GM12878 (cell line): ENCODE results near the gene LMO3. TPM values are rescaled to one million over a fixed set of nuclear protein-coding genes. Genes with fewer than 3 reads are reported as not detected.

Source experiments
- ATAC-seq: fragments of 200-7000 bp; cut with Tn5 transposase; 3 replicates; pipeline ENCODE4 v1.9.1; 2020; ENCODE audit warnings: mild to moderate bottlenecking, moderate library complexity
- BruUV-seq: library from RNA; stranded (reverse); fragments of 400-500 nt; replicated peaks from 2 replicates; lab custom pipeline; 2021; lab: Mats Ljungman, UMichigan
- CTCF ChIA-PET: fragments of 300-600 bp; sonication (Branson Sonifier 250); formaldehyde crosslinking; extraction: SDS; loops from one replicate; lab custom pipeline; 2021; ENCODE audit warnings: inconsistent platforms; lab: Yijun Ruan, JAX
- POLR2A ChIA-PET: fragments of 350-600 bp; formaldehyde crosslinking; extraction: SDS; loops from one replicate; lab custom pipeline; 2021; ENCODE audit warnings: inconsistent platforms; lab: Charles Lee
- RAD21 ChIA-PET: fragments of 300-600 bp; sonication (Branson Sonifier 250); formaldehyde crosslinking; loops from one replicate; lab custom pipeline; 2023; ENCODE audit warnings: antibody characterized with exemption; ENCODE audit not compliant: unreplicated experiment; lab: Charles Lee
- SMC1A ChIA-PET: fragments of 300-600 bp; sonication (Branson Sonifier 250); formaldehyde crosslinking; loops from one replicate; lab custom pipeline; 2023; ENCODE audit not compliant: unreplicated experiment, uncharacterized antibody; lab: Charles Lee
- DNase-seq: peaks from one replicate; pipeline ENCODE4 v3.0.0-alpha.2; 2011; ENCODE audit warnings: low read depth, low spot score
- FAIRE-seq: peaks from 3 replicates; lab custom pipeline; 2011; peaks lifted over from hg19 to GRCh38; lab: Jason Lieb, UNC
- H2AFZ ChIP-seq: 2 replicates; pipeline ENCODE4 v1.6.0; 2011; ENCODE audit warnings: low read depth, low read length, control low read depth; ENCODE audit not compliant: control insufficient read depth
- H3K27ac ChIP-seq: 2 replicates; pipeline ENCODE4 v1.5.1; 2011; ENCODE audit warnings: control low read depth; ENCODE audit not compliant: control insufficient read depth, insufficient read depth
- H3K27me3 ChIP-seq, 2 experiments: replicated peaks in 1 of 2; 2 replicates each; pipeline versions ENCODE4 v1.6.0 to v1.6.1; 2011; ENCODE audit warnings: low read length in 1 of 2; ENCODE audit not compliant: control insufficient read depth in 2 of 2, insufficient read depth in 2 of 2
- H3K36me3 ChIP-seq, 2 experiments: 2 replicates each; pipeline ENCODE4 v1.5.1; 2011; ENCODE audit warnings: low read length in 1 of 2; ENCODE audit not compliant: control insufficient read depth in 2 of 2, insufficient read depth in 2 of 2
- H3K4me1 ChIP-seq: 2 replicates; pipeline ENCODE4 v1.6.1; 2011; ENCODE audit warnings: mild to moderate bottlenecking, low read length, moderate library complexity, mixed read lengths; ENCODE audit not compliant: control insufficient read depth, insufficient read depth
- H3K4me2 ChIP-seq: 2 replicates; pipeline ENCODE4 v1.6.0; 2011; ENCODE audit warnings: control low read depth; ENCODE audit not compliant: control insufficient read depth, insufficient read depth
- H3K4me3 ChIP-seq: fragments of 200-600 bp; sonication (generic); 2 replicates; pipeline ENCODE4 v1.5.1; 2016
- H3K79me2 ChIP-seq: 2 replicates; pipeline ENCODE4 v1.6.0; 2011; ENCODE audit warnings: low read length; ENCODE audit not compliant: control insufficient read depth, insufficient read depth
- H3K9ac ChIP-seq: 2 replicates; pipeline ENCODE4 v1.8.0; 2011; ENCODE audit warnings: low read length, control low read depth, mixed read lengths; ENCODE audit not compliant: control insufficient read depth, insufficient read depth
- H3K9me3 ChIP-seq: replicated peaks from 3 replicates; pipeline ENCODE4 v1.5.1; 2011; ENCODE audit warnings: mild to moderate bottlenecking, low read length; ENCODE audit not compliant: control insufficient read depth, insufficient read depth
- H4K20me1 ChIP-seq: 2 replicates; pipeline ENCODE4 v1.6.0; 2011; ENCODE audit not compliant: control insufficient read depth, insufficient read depth
- ATF3 ChIP-seq: IDR thresholded peaks from 2 replicates; pipeline ENCODE4 v1.6.1; 2011; ENCODE audit warnings: low read depth, mild to moderate bottlenecking, low read length, moderate library complexity, borderline replicate concordance; ENCODE audit errors: extremely low read depth
- CBX3 ChIP-seq: fragments of 200-600 bp; sonication (generic); IDR thresholded peaks from 2 replicates; pipeline ENCODE4 v1.6.1; 2016; ENCODE audit warnings: low read depth, borderline replicate concordance
- CHD4 ChIP-seq: fragments of 200-600 bp; sonication (generic); IDR thresholded peaks from 2 replicates; pipeline ENCODE4 v1.6.1; 2016; ENCODE audit warnings: mild to moderate bottlenecking
- NBN ChIP-seq: fragments of 450-650 bp; IDR thresholded peaks from 2 replicates; pipeline ENCODE4 v1.6.1; 2016
- NKRF ChIP-seq: fragments of 450-650 bp; conservative IDR thresholded peaks from 2 replicates; pipeline ENCODE4 v1.6.1; 2017; ENCODE audit warnings: mild to moderate bottlenecking, moderate library complexity
- NRF1 ChIP-seq: conservative IDR thresholded peaks from 2 replicates; pipeline ENCODE4 v1.6.1; 2011; ENCODE audit warnings: mild to moderate bottlenecking, low read depth, low read length, improper control_type of control experiment
- SMARCA5 ChIP-seq: fragments of 450-650 bp; IDR thresholded peaks from 2 replicates; pipeline ENCODE4 v1.6.1; 2017; ENCODE audit warnings: mild to moderate bottlenecking
- ZNF207 ChIP-seq: fragments of 450-650 bp; IDR thresholded peaks from 2 replicates; pipeline ENCODE4 v1.6.1; 2014; ENCODE audit warnings: antibody characterized with exemption, mild to moderate bottlenecking, borderline replicate concordance
- in situ Hi-C: fragments of 300-500 bp; cut with MboI; formaldehyde crosslinking; loops from 9 replicates; pipeline ENCODE4 v1.14.3; 2018; ENCODE audit warnings: mixed read lengths
- intact Hi-C: fragments of 100-400 bp; cut with micrococcal nuclease; formaldehyde crosslinking; loops from one replicate; pipeline ENCODE4 v1.14.2; 2022; ENCODE audit not compliant: unreplicated experiment
- polyA plus RNA-seq, 11 experiments: library from polyadenylated mRNA; depleted of rRNA in 4 of 11; unstranded in 6 of 11; stranded (reverse) in 5 of 11; fragments of >200 nt; fragmentation: Nextera tagmentation in 4 of 11; fragmentation: Illumina TruSeq in 1 of 11; extraction: Ambion mirVana in 4 of 11; extraction: Trizol in 1 of 11; gene quantifications; 1 replicate in 1 of 11; 2 replicates in 10 of 11; pipeline versions ENCODE4 v1.2.1 to v1.2.3, GENCODE V29; 2011 to 2016; ENCODE audit warnings: inconsistent platforms in 2 of 11, missing spikeins in 2 of 11, low read depth in 1 of 11
- total RNA-seq, 4 experiments: library from RNA; depleted of rRNA in 3 of 4; stranded (reverse); fragments of >200 nt in 3 of 4; fragmentation: Illumina TruSeq in 1 of 4; extraction: Trizol in 1 of 4; gene quantifications; 2 replicates each; pipeline versions ENCODE4 v1.2.1 to v1.2.3, GENCODE V29; 2013 to 2021
- TF ChIP-seq, protein P1 (sequence below): fragments of 450-650 bp; IDR thresholded peaks from 2 replicates; pipeline ENCODE4 v1.6.1; 2017; ENCODE audit warnings: borderline replicate concordance
- TF ChIP-seq, protein P2 (sequence below), 3 experiments: IDR thresholded peaks in 2 of 3; conservative IDR thresholded peaks in 1 of 3; 2 replicates each; pipeline ENCODE4 v1.5.1; 2011; ENCODE audit warnings: low read depth in 3 of 3, low read length in 3 of 3, mild to moderate bottlenecking in 3 of 3, control low read depth in 2 of 3, moderate library complexity in 2 of 3, inconsistent platforms in 1 of 3, mixed read lengths in 1 of 3; ENCODE audit not compliant: control insufficient read depth in 2 of 3, insufficient read depth in 1 of 3; ENCODE audit errors: extremely low read depth in 1 of 3
- TF ChIP-seq, protein P3 (sequence below): IDR thresholded peaks from 2 replicates; pipeline ENCODE4 v1.6.1; 2011; ENCODE audit warnings: mild to moderate bottlenecking, low read depth, low read length, moderate library complexity; ENCODE audit not compliant: insufficient replicate concordance
- TF ChIP-seq, protein P4 (sequence below): fragments of 450-650 bp; IDR thresholded peaks from 2 replicates; pipeline ENCODE4 v1.6.1; 2017; ENCODE audit warnings: mild to moderate bottlenecking, low read depth, inconsistent platforms; ENCODE audit not compliant: poor library complexity, severe bottlenecking
- TF ChIP-seq, protein P5 (sequence below): fragments of 450-650 bp; IDR thresholded peaks from 2 replicates; pipeline ENCODE4 v1.6.1; 2017; ENCODE audit warnings: low read depth, mild to moderate bottlenecking, moderate library complexity

LMO3 gene
- total and polyA plus RNA-seq, 10 of the 15 experiments (the other 5 are each of a cell fraction or from before 2014, with no cell fraction given) = 1.6 to 13.5 (median 1.9) TPM

DNA sequence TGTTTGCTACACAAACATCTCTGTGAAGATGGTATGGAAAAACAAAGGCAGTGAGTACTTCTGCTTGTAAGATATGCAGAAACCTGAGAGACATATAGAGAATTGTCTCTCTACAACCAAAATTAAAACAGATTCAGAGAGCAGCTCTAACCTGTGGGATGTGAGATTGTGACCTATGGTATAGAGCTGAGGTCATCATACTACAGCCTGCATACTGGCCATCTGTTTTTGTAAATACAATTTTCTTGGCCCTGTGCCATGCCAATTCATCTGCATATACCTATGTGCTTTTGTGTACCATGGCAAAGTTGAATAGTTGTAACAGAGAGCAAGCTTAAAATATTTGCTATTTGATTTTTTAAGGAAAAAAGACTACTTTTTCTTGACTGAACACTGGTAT is 99.6 kb downstream of the LMO3 start:
- Histone ChIP-seq H3K4me1 (no peaks in the 10 kb centered on the region), H3K36me3 (no peaks in the 10 kb centered on the region), H3K79me2 (no peaks in the 10 kb centered on the region), H3K9ac (no peak overlapping the region), H2AFZ (no peak overlapping the region), H3K27ac (no peak overlapping the region), H3K4me2 (no peak overlapping the region), H3K27me3 (no peaks in the 10 kb centered on the region), H3K9me3 (no peaks in the 10 kb centered on the region), H4K20me1 (no peaks in the 10 kb centered on the region), H3K4me3 (no peak overlapping the region)
- FAIRE-seq (no peak), ATAC-seq (no peak), DNase-seq (no peak)
- ChIA-PET SMC1A (interaction anchor here (0.7 to 2.6 kb wide), 5 partner anchors 9 to 108 kb away, joined by 3 to 10 read pairs (median 3); no protein-coding TSS in a partner anchor), RAD21 (interaction anchor here (1.4 to 1.6 kb wide), 2 partner anchors 12 to 15 kb away, joined by 3 to 4 read pairs; no protein-coding TSS in a partner anchor), CTCF (interaction anchor here (0.7 to 1.7 kb wide), 4 partner anchors 9 to 227 kb away, joined by 3 to 4 read pairs (median 3); no protein-coding TSS in a partner anchor), POLR2A (no interaction called here)
- intact Hi-C loops = no loop called here
- in situ Hi-C loops = no loop called here
- BruUV-seq = no TSS peak
- TF ChIP-seq, protein P1, sequence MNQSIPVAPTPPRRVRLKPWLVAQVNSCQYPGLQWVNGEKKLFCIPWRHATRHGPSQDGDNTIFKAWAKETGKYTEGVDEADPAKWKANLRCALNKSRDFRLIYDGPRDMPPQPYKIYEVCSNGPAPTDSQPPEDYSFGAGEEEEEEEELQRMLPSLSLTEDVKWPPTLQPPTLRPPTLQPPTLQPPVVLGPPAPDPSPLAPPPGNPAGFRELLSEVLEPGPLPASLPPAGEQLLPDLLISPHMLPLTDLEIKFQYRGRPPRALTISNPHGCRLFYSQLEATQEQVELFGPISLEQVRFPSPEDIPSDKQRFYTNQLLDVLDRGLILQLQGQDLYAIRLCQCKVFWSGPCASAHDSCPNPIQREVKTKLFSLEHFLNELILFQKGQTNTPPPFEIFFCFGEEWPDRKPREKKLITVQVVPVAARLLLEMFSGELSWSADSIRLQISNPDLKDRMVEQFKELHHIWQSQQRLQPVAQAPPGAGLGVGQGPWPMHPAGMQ = no peak
- TF ChIP-seq ZNF207 (no peak), NRF1 (no peak), CBX3 (no peak), SMARCA5 (no peak), ATF3 (no peak), CHD4 (no peak), NBN (no peak), NKRF (no peak)
- TF ChIP-seq, protein P2, sequence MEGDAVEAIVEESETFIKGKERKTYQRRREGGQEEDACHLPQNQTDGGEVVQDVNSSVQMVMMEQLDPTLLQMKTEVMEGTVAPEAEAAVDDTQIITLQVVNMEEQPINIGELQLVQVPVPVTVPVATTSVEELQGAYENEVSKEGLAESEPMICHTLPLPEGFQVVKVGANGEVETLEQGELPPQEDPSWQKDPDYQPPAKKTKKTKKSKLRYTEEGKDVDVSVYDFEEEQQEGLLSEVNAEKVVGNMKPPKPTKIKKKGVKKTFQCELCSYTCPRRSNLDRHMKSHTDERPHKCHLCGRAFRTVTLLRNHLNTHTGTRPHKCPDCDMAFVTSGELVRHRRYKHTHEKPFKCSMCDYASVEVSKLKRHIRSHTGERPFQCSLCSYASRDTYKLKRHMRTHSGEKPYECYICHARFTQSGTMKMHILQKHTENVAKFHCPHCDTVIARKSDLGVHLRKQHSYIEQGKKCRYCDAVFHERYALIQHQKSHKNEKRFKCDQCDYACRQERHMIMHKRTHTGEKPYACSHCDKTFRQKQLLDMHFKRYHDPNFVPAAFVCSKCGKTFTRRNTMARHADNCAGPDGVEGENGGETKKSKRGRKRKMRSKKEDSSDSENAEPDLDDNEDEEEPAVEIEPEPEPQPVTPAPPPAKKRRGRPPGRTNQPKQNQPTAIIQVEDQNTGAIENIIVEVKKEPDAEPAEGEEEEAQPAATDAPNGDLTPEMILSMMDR (IDR thresholded peaks at IDR 0.05 in 2 of 3, conservative IDR thresholded peaks at IDR 0.05 in 1 of 3; ENCODE audit: control insufficient read depth in 2 of 3, extremely low read depth in 1 of 3, insufficient read depth in 1 of 3, low read depth in 3 of 3, low read length in 3 of 3) = no peak
- TF ChIP-seq, protein P3, sequence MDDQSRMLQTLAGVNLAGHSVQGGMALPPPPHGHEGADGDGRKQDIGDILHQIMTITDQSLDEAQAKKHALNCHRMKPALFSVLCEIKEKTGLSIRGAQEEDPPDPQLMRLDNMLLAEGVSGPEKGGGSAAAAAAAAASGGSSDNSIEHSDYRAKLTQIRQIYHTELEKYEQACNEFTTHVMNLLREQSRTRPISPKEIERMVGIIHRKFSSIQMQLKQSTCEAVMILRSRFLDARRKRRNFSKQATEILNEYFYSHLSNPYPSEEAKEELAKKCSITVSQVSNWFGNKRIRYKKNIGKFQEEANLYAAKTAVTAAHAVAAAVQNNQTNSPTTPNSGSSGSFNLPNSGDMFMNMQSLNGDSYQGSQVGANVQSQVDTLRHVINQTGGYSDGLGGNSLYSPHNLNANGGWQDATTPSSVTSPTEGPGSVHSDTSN = no peak
- TF ChIP-seq, protein P4, sequence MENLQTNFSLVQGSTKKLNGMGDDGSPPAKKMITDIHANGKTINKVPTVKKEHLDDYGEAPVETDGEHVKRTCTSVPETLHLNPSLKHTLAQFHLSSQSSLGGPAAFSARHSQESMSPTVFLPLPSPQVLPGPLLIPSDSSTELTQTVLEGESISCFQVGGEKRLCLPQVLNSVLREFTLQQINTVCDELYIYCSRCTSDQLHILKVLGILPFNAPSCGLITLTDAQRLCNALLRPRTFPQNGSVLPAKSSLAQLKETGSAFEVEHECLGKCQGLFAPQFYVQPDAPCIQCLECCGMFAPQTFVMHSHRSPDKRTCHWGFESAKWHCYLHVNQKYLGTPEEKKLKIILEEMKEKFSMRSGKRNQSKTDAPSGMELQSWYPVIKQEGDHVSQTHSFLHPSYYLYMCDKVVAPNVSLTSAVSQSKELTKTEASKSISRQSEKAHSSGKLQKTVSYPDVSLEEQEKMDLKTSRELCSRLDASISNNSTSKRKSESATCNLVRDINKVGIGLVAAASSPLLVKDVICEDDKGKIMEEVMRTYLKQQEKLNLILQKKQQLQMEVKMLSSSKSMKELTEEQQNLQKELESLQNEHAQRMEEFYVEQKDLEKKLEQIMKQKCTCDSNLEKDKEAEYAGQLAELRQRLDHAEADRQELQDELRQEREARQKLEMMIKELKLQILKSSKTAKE = no peak
- TF ChIP-seq, protein P5, sequence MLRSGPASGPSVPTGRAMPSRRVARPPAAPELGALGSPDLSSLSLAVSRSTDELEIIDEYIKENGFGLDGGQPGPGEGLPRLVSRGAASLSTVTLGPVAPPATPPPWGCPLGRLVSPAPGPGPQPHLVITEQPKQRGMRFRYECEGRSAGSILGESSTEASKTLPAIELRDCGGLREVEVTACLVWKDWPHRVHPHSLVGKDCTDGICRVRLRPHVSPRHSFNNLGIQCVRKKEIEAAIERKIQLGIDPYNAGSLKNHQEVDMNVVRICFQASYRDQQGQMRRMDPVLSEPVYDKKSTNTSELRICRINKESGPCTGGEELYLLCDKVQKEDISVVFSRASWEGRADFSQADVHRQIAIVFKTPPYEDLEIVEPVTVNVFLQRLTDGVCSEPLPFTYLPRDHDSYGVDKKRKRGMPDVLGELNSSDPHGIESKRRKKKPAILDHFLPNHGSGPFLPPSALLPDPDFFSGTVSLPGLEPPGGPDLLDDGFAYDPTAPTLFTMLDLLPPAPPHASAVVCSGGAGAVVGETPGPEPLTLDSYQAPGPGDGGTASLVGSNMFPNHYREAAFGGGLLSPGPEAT = no peak
